ENCODE results near the gene ZNF175. TPM values are rescaled to one million over a fixed set of nuclear protein-coding genes. Genes with fewer than 3 reads are reported as not detected.

ZNF175 gene
- total and polyA plus RNA-seq, 9 of the 15 experiments (the other 6 are each of a cell fraction or from before 2014, with no cell fraction given), result 3.7 to 37.9 (median 14.0) TPM

DNA sequence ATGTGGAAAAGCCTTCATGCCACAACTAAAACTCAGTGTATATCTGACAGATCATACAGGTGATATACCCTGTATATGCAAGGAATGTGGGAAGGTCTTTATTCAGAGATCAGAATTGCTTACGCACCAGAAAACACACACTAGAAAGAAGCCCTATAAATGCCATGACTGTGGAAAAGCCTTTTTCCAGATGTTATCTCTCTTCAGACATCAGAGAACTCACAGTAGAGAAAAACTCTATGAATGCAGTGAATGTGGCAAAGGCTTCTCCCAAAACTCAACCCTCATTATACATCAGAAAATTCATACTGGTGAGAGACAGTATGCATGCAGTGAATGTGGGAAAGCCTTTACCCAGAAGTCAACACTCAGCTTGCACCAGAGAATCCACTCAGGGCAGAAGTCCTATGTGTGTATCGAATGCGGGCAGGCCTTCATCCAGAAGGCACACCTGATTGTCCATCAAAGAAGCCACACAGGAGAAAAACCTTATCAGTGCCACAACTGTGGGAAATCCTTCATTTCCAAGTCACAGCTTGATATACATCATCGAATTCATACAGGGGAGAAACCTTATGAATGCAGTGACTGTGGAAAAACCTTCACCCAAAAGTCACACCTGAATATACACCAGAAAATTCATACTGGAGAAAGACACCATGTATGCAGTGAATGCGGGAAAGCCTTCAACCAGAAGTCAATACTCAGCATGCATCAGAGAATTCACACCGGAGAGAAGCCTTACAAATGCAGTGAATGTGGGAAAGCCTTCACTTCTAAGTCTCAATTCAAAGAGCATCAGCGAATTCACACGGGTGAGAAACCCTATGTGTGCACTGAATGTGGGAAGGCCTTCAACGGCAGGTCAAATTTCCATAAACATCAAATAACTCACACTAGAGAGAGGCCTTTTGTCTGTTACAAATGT is 16.4 kb downstream of the ZNF175 start (continued):
- TF ChIP-seq, protein P1, sequence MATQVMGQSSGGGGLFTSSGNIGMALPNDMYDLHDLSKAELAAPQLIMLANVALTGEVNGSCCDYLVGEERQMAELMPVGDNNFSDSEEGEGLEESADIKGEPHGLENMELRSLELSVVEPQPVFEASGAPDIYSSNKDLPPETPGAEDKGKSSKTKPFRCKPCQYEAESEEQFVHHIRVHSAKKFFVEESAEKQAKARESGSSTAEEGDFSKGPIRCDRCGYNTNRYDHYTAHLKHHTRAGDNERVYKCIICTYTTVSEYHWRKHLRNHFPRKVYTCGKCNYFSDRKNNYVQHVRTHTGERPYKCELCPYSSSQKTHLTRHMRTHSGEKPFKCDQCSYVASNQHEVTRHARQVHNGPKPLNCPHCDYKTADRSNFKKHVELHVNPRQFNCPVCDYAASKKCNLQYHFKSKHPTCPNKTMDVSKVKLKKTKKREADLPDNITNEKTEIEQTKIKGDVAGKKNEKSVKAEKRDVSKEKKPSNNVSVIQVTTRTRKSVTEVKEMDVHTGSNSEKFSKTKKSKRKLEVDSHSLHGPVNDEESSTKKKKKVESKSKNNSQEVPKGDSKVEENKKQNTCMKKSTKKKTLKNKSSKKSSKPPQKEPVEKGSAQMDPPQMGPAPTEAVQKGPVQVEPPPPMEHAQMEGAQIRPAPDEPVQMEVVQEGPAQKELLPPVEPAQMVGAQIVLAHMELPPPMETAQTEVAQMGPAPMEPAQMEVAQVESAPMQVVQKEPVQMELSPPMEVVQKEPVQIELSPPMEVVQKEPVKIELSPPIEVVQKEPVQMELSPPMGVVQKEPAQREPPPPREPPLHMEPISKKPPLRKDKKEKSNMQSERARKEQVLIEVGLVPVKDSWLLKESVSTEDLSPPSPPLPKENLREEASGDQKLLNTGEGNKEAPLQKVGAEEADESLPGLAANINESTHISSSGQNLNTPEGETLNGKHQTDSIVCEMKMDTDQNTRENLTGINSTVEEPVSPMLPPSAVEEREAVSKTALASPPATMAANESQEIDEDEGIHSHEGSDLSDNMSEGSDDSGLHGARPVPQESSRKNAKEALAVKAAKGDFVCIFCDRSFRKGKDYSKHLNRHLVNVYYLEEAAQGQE (IDR thresholded peaks at IDR 0.05; ENCODE audit: borderline replicate concordance), result peak; percentile 17; the same call in 1 of the 2 replicates
- TF ChIP-seq, protein P1 (CRISPR knock-in tag; IDR thresholded peaks at IDR 0.05; ENCODE audit: low read depth), result no peak
- TF ChIP-seq JUN (IDR thresholded peaks at IDR 0.05; ENCODE audit: borderline replicate concordance, low read depth, low read length), result peak; percentile 37; the same call in 1 of the 2 replicates
- no peak for TF ChIP-seq JUN (CRISPR knock-in tag; IDR thresholded peaks at IDR 0.05; ENCODE audit: borderline replicate concordance)
- TF ChIP-seq, protein P2, sequence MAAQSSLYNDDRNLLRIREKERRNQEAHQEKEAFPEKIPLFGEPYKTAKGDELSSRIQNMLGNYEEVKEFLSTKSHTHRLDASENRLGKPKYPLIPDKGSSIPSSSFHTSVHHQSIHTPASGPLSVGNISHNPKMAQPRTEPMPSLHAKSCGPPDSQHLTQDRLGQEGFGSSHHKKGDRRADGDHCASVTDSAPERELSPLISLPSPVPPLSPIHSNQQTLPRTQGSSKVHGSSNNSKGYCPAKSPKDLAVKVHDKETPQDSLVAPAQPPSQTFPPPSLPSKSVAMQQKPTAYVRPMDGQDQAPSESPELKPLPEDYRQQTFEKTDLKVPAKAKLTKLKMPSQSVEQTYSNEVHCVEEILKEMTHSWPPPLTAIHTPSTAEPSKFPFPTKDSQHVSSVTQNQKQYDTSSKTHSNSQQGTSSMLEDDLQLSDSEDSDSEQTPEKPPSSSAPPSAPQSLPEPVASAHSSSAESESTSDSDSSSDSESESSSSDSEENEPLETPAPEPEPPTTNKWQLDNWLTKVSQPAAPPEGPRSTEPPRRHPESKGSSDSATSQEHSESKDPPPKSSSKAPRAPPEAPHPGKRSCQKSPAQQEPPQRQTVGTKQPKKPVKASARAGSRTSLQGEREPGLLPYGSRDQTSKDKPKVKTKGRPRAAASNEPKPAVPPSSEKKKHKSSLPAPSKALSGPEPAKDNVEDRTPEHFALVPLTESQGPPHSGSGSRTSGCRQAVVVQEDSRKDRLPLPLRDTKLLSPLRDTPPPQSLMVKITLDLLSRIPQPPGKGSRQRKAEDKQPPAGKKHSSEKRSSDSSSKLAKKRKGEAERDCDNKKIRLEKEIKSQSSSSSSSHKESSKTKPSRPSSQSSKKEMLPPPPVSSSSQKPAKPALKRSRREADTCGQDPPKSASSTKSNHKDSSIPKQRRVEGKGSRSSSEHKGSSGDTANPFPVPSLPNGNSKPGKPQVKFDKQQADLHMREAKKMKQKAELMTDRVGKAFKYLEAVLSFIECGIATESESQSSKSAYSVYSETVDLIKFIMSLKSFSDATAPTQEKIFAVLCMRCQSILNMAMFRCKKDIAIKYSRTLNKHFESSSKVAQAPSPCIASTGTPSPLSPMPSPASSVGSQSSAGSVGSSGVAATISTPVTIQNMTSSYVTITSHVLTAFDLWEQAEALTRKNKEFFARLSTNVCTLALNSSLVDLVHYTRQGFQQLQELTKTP (IDR thresholded peaks at IDR 0.05; ENCODE audit: low read depth in 1 of 2, partially characterized antibody in 2 of 2), result peak in 1 of 2 experiments; percentile 25
- TF ChIP-seq GATA2 (CRISPR knock-in tag; IDR thresholded peaks at IDR 0.05), result peak; percentile 49; the same call in 1 of the 2 replicates
- TF ChIP-seq, protein P3, sequence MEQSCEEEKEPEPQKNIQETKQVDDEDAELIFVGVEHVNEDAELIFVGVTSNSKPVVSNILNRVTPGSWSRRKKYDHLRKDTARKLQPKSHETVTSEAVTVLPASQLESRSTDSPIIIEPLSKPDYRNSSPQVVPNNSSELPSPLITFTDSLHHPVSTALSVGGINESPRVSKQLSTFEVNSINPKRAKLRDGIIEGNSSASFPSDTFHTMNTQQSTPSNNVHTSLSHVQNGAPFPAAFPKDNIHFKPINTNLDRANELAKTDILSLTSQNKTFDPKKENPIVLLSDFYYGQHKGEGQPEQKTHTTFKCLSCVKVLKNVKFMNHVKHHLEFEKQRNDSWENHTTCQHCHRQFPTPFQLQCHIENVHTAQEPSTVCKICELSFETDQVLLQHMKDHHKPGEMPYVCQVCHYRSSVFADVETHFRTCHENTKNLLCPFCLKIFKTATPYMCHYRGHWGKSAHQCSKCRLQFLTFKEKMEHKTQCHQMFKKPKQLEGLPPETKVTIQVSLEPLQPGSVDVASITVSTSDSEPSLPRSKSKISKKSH (CRISPR knock-in tag; IDR thresholded peaks at IDR 0.05), result 0 out of 2 replicates have a peak, but pooled peaks have one; percentile 14
- TF ChIP-seq BACH1 (tag; IDR thresholded peaks at IDR 0.05), result no peak

All from K562 (cell line).